Keratinocyte (primary cell): ENCODE data around the gene A1BG. TPM values are rescaled to one million over a fixed set of nuclear protein-coding genes. Genes with fewer than 3 reads are reported as not detected.
A peak's percentile ranks its signal among the peaks of the same experiment; 100 is the strongest.

Experiments
- DNase-seq: peaks from one replicate; pipeline ENCODE4 v3.0.0-alpha.2; 2011; ENCODE audit warnings: low read depth, missing footprints, low spot score
- FAIRE-seq: peaks from 2 replicates; lab custom pipeline; 2011; peaks lifted over from hg19 to GRCh38; lab: Jason Lieb, UNC
- H2AFZ ChIP-seq: 2 replicates; pipeline ENCODE4 v1.6.0; 2012; ENCODE audit warnings: low read length, control low read depth, inconsistent platforms; ENCODE audit not compliant: control insufficient read depth
- H3K27ac ChIP-seq: 2 replicates; pipeline ENCODE4 v1.5.1; 2011; ENCODE audit warnings: low read length; ENCODE audit not compliant: control insufficient read depth, insufficient read depth
- H3K27me3 ChIP-seq: 3 replicates; pipeline ENCODE4 v1.6.0; 2011; ENCODE audit warnings: low read length; ENCODE audit not compliant: control insufficient read depth, insufficient read depth; ENCODE audit errors: extremely low read depth
- H3K36me3 ChIP-seq, 2 experiments: 2 replicates in 1 of 2; 3 replicates in 1 of 2; pipeline ENCODE4 v1.5.1; 2011; ENCODE audit warnings: low read length in 2 of 2, mild to moderate bottlenecking in 1 of 2; ENCODE audit not compliant: control insufficient read depth in 2 of 2, insufficient read depth in 2 of 2; ENCODE audit errors: extremely low read depth in 1 of 2
- H3K4me1 ChIP-seq: 3 replicates; pipeline ENCODE4 v1.5.1; 2011; ENCODE audit warnings: low read length; ENCODE audit not compliant: control insufficient read depth, insufficient read depth; ENCODE audit errors: extremely low read depth
- H3K4me2 ChIP-seq: 3 replicates; pipeline ENCODE4 v1.6.0; 2011; ENCODE audit warnings: low read depth, low read length; ENCODE audit not compliant: control insufficient read depth, insufficient read depth; ENCODE audit errors: extremely low read depth
- H3K4me3 ChIP-seq, 3 experiments: fragments of 200-600 bp in 1 of 3; sonication (generic) in 1 of 3; 2 replicates in 2 of 3; 3 replicates in 1 of 3; pipeline ENCODE4 v1.5.1; 2011 to 2016; ENCODE audit warnings: low read length in 3 of 3, mild to moderate bottlenecking in 3 of 3, control low read depth in 2 of 3, inconsistent platforms in 1 of 3, low read depth in 1 of 3, mixed read lengths in 1 of 3, mixed run types in 1 of 3, moderate library complexity in 1 of 3; ENCODE audit not compliant: control insufficient read depth in 2 of 3, insufficient read depth in 2 of 3; ENCODE audit errors: extremely low read depth in 1 of 3
- H3K79me2 ChIP-seq: 2 replicates; pipeline ENCODE4 v1.6.0; 2012; ENCODE audit warnings: low read length; ENCODE audit not compliant: control insufficient read depth, insufficient read depth
- H3K9ac ChIP-seq: 3 replicates; pipeline ENCODE4 v1.6.0; 2011; ENCODE audit warnings: low read length; ENCODE audit not compliant: control insufficient read depth, insufficient read depth; ENCODE audit errors: extremely low read depth
- H3K9me1 ChIP-seq: 3 replicates; pipeline ENCODE4 v1.6.0; 2011; ENCODE audit warnings: low read length; ENCODE audit not compliant: control insufficient read depth, insufficient read depth; ENCODE audit errors: extremely low read depth
- H3K9me3 ChIP-seq: 2 replicates; pipeline ENCODE4 v1.5.1; 2012; ENCODE audit warnings: low read depth, low read length; ENCODE audit not compliant: control insufficient read depth
- H4K20me1 ChIP-seq: 3 replicates; pipeline ENCODE4 v1.6.0; 2011; ENCODE audit warnings: low read length; ENCODE audit not compliant: control insufficient read depth, insufficient read depth; ENCODE audit errors: extremely low read depth
- EZH2 ChIP-seq: IDR thresholded peaks from one replicate; pipeline ENCODE4 v1.6.1; 2012; ENCODE audit warnings: inconsistent platforms, mild to moderate bottlenecking, low read length, moderate library complexity
- dilution Hi-C: fragments of 300-500 bp; cut with MboI; formaldehyde crosslinking; loops from one replicate; pipeline ENCODE4 v1.7.0; 2020; ENCODE audit warnings: low sequenced_read_pairs; ENCODE audit not compliant: extremely low pct_ligation_motif_present
- polyA plus RNA-seq, 5 experiments: library from polyadenylated mRNA; depleted of rRNA in 3 of 5; stranded (reverse) in 3 of 5; stranded (forward) in 1 of 5; unstranded in 1 of 5; fragments of >200 nt; gene quantifications; 1 replicate in 1 of 5; 2 replicates in 3 of 5; 3 replicates in 1 of 5; pipeline versions ENCODE4 v1.2.1 to v1.2.3, GENCODE V29; 2011 to 2012; ENCODE audit warnings: missing spikeins in 2 of 5, low read depth in 1 of 5, low replicate concordance in 1 of 5
- TF ChIP-seq, protein P1 (sequence below), 3 experiments: IDR thresholded peaks in 1 of 3; conservative IDR thresholded peaks in 1 of 3; optimal IDR thresholded peaks in 1 of 3; 2 replicates in 2 of 3; 3 replicates in 1 of 3; pipeline versions ENCODE3 to v1.5.1; 2011; ENCODE audit warnings: low read length in 3 of 3, mild to moderate bottlenecking in 3 of 3, moderate library complexity in 2 of 3, control low read depth in 1 of 3, inconsistent platforms in 1 of 3; ENCODE audit not compliant: insufficient read depth in 2 of 3; ENCODE audit errors: extremely low read depth in 1 of 3

Gene A1BG
- polyA plus RNA-seq, 1 donor (not counting 4 experiments of a cell fraction or from before 2014, with no cell fraction given), result 1.4 TPM

DNA sequence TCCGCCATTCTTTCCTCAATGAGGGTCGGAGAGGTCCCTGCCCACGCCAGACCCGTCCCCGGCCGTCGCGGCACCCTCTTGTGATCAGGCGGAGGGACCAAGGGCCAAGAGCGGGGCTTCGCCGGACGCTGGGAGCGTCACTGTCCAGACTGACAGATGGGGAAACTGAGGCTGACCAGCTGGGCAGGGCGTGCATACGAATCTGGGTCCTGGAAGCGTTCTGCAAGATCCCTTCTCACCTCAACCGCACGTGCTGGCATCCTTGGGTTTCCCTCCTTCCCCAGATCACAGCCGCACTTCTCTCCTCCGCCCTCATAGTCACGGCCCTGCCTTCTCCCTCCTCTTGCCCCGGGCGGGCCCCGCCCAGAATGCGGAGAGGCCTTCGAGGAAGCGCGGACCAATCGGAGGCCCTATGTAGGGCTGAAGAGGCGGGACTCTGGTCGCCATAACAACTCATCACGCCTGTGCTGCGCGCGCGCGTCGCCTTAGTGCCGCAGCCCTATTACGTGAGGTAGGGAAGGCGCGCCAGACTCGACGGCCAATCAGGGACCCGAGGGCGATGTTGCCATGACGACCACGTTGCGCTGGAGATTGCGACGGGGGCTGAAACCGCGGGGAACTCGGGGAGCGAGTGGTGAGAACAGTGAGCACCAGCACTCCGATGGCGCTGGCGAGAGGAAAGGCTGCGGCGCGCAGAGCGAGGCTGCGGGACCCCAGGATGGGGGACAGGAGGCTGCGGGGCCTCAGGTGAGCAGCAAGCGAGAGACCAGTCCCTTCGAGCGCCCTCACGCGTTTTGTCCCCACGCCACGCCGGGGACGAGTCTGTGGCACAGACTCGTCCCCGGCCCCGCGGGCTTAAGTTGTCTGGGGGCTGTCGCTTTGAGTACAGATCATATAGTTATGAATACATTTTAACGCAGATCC is 47.9 kb upstream of the A1BG start:
- H2AFZ ChIP-seq, result peak overlapping the region; percentile 58
- FAIRE-seq (peak; percentile 73), DNase-seq (peak; percentile 97)
- dilution Hi-C loops, result no loop called here
- no peaks in the 10 kb centered on the region for H4K20me1 ChIP-seq
- H3K27me3 ChIP-seq, result no peaks in the 10 kb centered on the region
- no peaks in the 10 kb centered on the region for H3K36me3 ChIP-seq
- peak overlapping the region; percentile 55 to 73 (median 67) for H3K4me3 ChIP-seq
- peak overlapping the region; percentile 72 for H3K9ac ChIP-seq
- no peaks in the 10 kb centered on the region for H3K9me1 ChIP-seq
- H3K79me2 ChIP-seq, result peaks cover 5% of the 10 kb centered on the region
- peaks cover 11% of the 10 kb centered on the region for H3K4me1 ChIP-seq
- peak overlapping the region; percentile 76 for H3K4me2 ChIP-seq
- TF ChIP-seq EZH2, result no peak
- TF ChIP-seq, protein P1, sequence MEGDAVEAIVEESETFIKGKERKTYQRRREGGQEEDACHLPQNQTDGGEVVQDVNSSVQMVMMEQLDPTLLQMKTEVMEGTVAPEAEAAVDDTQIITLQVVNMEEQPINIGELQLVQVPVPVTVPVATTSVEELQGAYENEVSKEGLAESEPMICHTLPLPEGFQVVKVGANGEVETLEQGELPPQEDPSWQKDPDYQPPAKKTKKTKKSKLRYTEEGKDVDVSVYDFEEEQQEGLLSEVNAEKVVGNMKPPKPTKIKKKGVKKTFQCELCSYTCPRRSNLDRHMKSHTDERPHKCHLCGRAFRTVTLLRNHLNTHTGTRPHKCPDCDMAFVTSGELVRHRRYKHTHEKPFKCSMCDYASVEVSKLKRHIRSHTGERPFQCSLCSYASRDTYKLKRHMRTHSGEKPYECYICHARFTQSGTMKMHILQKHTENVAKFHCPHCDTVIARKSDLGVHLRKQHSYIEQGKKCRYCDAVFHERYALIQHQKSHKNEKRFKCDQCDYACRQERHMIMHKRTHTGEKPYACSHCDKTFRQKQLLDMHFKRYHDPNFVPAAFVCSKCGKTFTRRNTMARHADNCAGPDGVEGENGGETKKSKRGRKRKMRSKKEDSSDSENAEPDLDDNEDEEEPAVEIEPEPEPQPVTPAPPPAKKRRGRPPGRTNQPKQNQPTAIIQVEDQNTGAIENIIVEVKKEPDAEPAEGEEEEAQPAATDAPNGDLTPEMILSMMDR (optimal IDR thresholded peaks at IDR 0.05 in 1 of 3, IDR thresholded peaks at IDR 0.05 in 1 of 3, conservative IDR thresholded peaks at IDR 0.05 in 1 of 3; ENCODE audit: extremely low read depth in 1 of 3, insufficient read depth in 2 of 3, low read length in 3 of 3), result peak in 2 of 3 experiments; percentile 13 to 21
- no peaks in the 10 kb centered on the region for H3K9me3 ChIP-seq
- peak overlapping the region; percentile 49 for H3K27ac ChIP-seq

DNA sequence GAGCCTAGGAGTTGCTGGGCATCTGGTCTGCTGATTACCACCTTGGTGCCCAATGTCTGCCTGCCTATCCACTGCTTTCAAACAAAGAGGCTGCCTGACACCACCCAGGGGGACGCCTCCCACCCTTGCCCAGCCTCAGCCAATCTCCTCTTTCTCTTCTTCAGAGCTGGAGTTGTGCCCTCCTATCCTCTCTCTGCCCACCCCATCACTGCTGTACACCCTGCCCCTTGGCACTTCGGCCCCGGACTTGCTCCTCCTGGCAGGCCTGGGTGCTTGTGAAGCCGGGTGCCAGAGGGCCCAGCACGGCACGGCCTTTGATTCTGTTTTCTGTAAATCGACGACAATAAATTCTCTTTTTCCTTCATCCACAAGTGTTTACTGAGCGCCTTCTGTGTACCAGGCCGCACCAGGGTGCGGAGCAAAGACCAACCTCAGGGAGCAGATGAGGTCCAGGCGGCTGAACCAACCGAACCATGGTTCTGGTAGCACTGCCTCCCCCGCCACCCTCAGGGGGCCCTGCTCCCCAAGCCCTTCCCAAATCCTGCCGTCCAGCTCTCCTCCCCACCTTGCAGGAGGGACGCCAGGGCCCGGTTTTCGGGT is 47.1 kb upstream of the A1BG start:
- Histone ChIP-seq H3K79me2 (peaks cover 5% of the 10 kb centered on the region), H2AFZ (peak overlapping the region; percentile 43), H3K4me2 (peak overlapping the region; percentile 65), H3K27me3 (no peaks in the 10 kb centered on the region), H3K36me3 (no peaks in the 10 kb centered on the region), H3K9ac (no peak overlapping the region), H3K4me3 (no peak overlapping the region), H3K27ac (no peak overlapping the region), H3K4me1 (peaks cover 15% of the 10 kb centered on the region), H3K9me3 (no peaks in the 10 kb centered on the region), H4K20me1 (peaks cover 2% of the 10 kb centered on the region), H3K9me1 (no peaks in the 10 kb centered on the region)
- DNase-seq (no peak), FAIRE-seq (no peak)
- TF ChIP-seq, protein P1 (optimal IDR thresholded peaks at IDR 0.05 in 1 of 3, IDR thresholded peaks at IDR 0.05 in 1 of 3, conservative IDR thresholded peaks at IDR 0.05 in 1 of 3; ENCODE audit: extremely low read depth in 1 of 3, insufficient read depth in 2 of 3, low read length in 3 of 3), result no peak
- TF ChIP-seq EZH2, result no peak
- dilution Hi-C loops, result no loop called here
